ENCODE data around the gene DES.

The DES gene

GRCh38 chr2:219437141-219437540 lies 19.0 kb downstream of the DES start:
- TF ChIP-seq REST (IDR thresholded peaks at IDR 0.05; ENCODE audit: insufficient read depth in 1 of 2, low read depth in 2 of 2, low read length in 2 of 2) = no peak
- TF ChIP-seq FOXP2 (optimal IDR thresholded peaks at IDR 0.05; ENCODE audit: borderline replicate concordance, extremely low read depth, extremely low read length, insufficient read depth) = no peak
- no peak for TF ChIP-seq TAF1 (IDR thresholded peaks at IDR 0.05; ENCODE audit: borderline replicate concordance, insufficient read depth, low read length)
- no peak for TF ChIP-seq POLR2AphosphoS5 (IDR thresholded peaks at IDR 0.05; ENCODE audit: low read depth, low read length)
- no peak for TF ChIP-seq SIN3A (IDR thresholded peaks at IDR 0.05; ENCODE audit: borderline replicate concordance, insufficient read depth, low read length)

- no peak for TF ChIP-seq POLR2AphosphoS5 (IDR thresholded peaks at IDR 0.05; ENCODE audit: low read depth, low read length)
- no peak for TF ChIP-seq SIN3A (IDR thresholded peaks at IDR 0.05; ENCODE audit: borderline replicate concordance, insufficient read depth, low read length)
- TF ChIP-seq FOXP2 (optimal IDR thresholded peaks at IDR 0.05; ENCODE audit: borderline replicate concordance, extremely low read depth, extremely low read length, insufficient read depth) = no peak
- TF ChIP-seq TAF1 (IDR thresholded peaks at IDR 0.05; ENCODE audit: borderline replicate concordance, insufficient read depth, low read length) = no peak
- TF ChIP-seq REST (IDR thresholded peaks at IDR 0.05; ENCODE audit: insufficient read depth in 1 of 2, low read depth in 2 of 2, low read length in 2 of 2) = no peak
Measured at GRCh38 chr2:219437690-219438206, 19.6 kb downstream of the DES start.

- TF ChIP-seq REST (IDR thresholded peaks at IDR 0.05; ENCODE audit: insufficient read depth in 1 of 2, low read depth in 2 of 2, low read length in 2 of 2) (no peak), FOXP2 (optimal IDR thresholded peaks at IDR 0.05; ENCODE audit: borderline replicate concordance, extremely low read depth, extremely low read length, insufficient read depth) (no peak), SIN3A (IDR thresholded peaks at IDR 0.05; ENCODE audit: borderline replicate concordance, insufficient read depth, low read length) (no peak), TAF1 (IDR thresholded peaks at IDR 0.05; ENCODE audit: borderline replicate concordance, insufficient read depth, low read length) (no peak), POLR2AphosphoS5 (IDR thresholded peaks at IDR 0.05; ENCODE audit: low read depth, low read length) (no peak)
Measured at GRCh38 chr2:219438453-219438852, 20.3 kb downstream of the DES start.

GRCh38 chr2:219439506-219439905 lies 21.3 kb downstream of the DES start:
- TF ChIP-seq FOXP2 (optimal IDR thresholded peaks at IDR 0.05; ENCODE audit: borderline replicate concordance, extremely low read depth, extremely low read length, insufficient read depth) (no peak), POLR2AphosphoS5 (IDR thresholded peaks at IDR 0.05; ENCODE audit: low read depth, low read length) (no peak), TAF1 (IDR thresholded peaks at IDR 0.05; ENCODE audit: borderline replicate concordance, insufficient read depth, low read length) (no peak), SIN3A (IDR thresholded peaks at IDR 0.05; ENCODE audit: borderline replicate concordance, insufficient read depth, low read length) (no peak), REST (IDR thresholded peaks at IDR 0.05; ENCODE audit: insufficient read depth in 1 of 2, low read depth in 2 of 2, low read length in 2 of 2) (no peak)

Measured in PFSK-1 (cell line).